ENCODE data around the gene TMEM11.

Gene TMEM11

GRCh38 chr17:21201874-21202273, 12.1 kb downstream of the TMEM11 start:
- no peak overlapping the region for H3K4me3 ChIP-seq (ENCODE audit: low read depth, low read length)
- DNase-seq (ENCODE audit: low read depth): no peak
- TF ChIP-seq CTCF (IDR thresholded peaks at IDR 0.05; ENCODE audit: control insufficient read depth, extremely low read depth, insufficient read depth): no peak

GRCh38 chr17:21201298-21201595, 12.7 kb downstream of the TMEM11 start:
- H3K4me3 ChIP-seq (ENCODE audit: low read depth, low read length): peak overlapping the region; percentile 33
- TF ChIP-seq CTCF (IDR thresholded peaks at IDR 0.05; ENCODE audit: control insufficient read depth, extremely low read depth, insufficient read depth): no peak
- no peak for DNase-seq (ENCODE audit: low read depth)

GRCh38 chr17:21200590-21201297, 13.2 kb downstream of the TMEM11 start:
- TF ChIP-seq CTCF (IDR thresholded peaks at IDR 0.05; ENCODE audit: control insufficient read depth, extremely low read depth, insufficient read depth): no peak
- DNase-seq (ENCODE audit: low read depth): peak; percentile 72
- peak overlapping the region; percentile 33 for H3K4me3 ChIP-seq (ENCODE audit: low read depth, low read length)

GRCh38 chr17:21199856-21200255, 14.1 kb downstream of the TMEM11 start:
- no peak overlapping the region for H3K4me3 ChIP-seq (ENCODE audit: low read depth, low read length)
- DNase-seq (ENCODE audit: low read depth): no peak
- TF ChIP-seq CTCF (IDR thresholded peaks at IDR 0.05; ENCODE audit: control insufficient read depth, extremely low read depth, insufficient read depth): no peak

- no peak for DNase-seq (ENCODE audit: low read depth)
- no peak overlapping the region for H3K4me3 ChIP-seq (ENCODE audit: low read depth, low read length)
- TF ChIP-seq CTCF (IDR thresholded peaks at IDR 0.05; ENCODE audit: control insufficient read depth, extremely low read depth, insufficient read depth): no peak
Observed at GRCh38 chr17:21199311-21199710, 14.7 kb downstream of the TMEM11 start.

GRCh38 chr17:21198411-21198810, 15.6 kb downstream of the TMEM11 start:
- no peak for TF ChIP-seq CTCF (IDR thresholded peaks at IDR 0.05; ENCODE audit: control insufficient read depth, extremely low read depth, insufficient read depth)
- no peak overlapping the region for H3K4me3 ChIP-seq (ENCODE audit: low read depth, low read length)
- no peak for DNase-seq (ENCODE audit: low read depth)

GRCh38 chr17:21196126-21196525, 17.8 kb downstream of the TMEM11 start:
- DNase-seq (ENCODE audit: low read depth): no peak
- TF ChIP-seq CTCF (IDR thresholded peaks at IDR 0.05; ENCODE audit: control insufficient read depth, extremely low read depth, insufficient read depth): no peak
- no peak overlapping the region for H3K4me3 ChIP-seq (ENCODE audit: low read depth, low read length)

Measured in LNCaP clone FGC (cell line).